ENCODE measurements around the gene SMG9.

The SMG9 gene

DNA sequence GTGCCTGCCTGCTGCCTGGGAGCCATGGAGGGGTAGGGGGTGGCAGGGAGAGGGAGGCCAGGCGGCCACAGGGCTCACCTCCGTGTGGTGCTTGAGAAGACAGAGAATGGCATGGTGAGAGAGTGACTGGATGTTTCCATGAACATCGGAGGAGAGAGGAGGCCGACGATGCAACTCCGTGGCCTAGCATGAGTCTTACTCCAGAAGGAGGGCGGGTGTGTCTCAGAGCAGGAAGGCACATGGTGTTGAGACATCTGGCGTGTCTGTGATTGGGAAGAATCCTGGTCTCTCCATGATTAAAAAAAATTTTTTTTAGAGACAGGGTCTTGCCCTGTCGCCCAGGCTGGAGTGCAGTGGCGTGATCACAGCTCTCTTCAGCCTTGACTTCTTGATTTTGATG lies 33.8 kb downstream of the SMG9 start:
- FAIRE-seq, result no peak

DNA sequence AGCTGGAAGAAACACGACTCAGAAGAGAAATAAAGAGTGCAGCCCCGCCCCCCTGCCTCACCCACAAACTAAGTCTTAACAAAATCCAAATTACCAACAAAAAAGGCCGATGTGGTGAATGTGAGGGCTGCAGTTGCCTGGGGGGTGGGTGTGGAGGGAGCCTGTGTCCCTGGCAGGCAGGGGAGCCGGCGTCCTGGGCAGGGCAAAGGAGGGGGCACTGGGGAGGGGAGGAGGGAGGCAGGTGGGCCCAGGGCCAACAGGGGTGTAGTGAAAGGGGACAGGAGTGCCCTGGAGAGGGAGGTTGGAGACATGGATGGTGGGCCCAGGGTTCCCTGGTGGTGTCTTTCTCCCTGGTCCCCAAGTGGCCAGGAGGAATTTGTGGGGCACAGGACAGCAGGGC lies 34.8 kb downstream of the SMG9 start:
- no peak for FAIRE-seq

DNA sequence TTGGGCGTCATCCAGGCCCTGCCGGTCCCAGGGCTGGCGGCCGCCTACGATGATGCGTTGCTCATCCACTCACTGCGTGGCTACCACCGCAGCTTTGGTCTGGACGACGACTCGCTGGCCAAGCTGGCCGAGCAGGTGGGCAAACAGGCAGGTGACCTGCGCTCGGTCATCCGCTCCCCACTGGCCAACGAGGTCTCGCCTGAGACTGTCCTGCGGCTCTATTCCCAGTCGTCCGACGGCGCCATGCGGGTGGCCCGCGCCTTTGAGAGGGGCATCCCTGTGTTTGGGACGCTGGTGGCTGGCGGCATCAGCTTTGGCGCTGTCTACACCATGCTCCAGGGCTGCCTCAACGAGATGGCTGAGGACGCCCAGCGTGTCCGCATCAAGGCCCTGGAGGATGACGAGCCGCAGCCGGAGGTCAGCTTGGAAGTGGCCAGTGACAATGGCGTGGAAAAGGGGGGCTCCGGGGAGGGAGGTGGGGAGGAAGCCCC lies 35.3 kb downstream of the SMG9 start:
- no peak for FAIRE-seq

DNA sequence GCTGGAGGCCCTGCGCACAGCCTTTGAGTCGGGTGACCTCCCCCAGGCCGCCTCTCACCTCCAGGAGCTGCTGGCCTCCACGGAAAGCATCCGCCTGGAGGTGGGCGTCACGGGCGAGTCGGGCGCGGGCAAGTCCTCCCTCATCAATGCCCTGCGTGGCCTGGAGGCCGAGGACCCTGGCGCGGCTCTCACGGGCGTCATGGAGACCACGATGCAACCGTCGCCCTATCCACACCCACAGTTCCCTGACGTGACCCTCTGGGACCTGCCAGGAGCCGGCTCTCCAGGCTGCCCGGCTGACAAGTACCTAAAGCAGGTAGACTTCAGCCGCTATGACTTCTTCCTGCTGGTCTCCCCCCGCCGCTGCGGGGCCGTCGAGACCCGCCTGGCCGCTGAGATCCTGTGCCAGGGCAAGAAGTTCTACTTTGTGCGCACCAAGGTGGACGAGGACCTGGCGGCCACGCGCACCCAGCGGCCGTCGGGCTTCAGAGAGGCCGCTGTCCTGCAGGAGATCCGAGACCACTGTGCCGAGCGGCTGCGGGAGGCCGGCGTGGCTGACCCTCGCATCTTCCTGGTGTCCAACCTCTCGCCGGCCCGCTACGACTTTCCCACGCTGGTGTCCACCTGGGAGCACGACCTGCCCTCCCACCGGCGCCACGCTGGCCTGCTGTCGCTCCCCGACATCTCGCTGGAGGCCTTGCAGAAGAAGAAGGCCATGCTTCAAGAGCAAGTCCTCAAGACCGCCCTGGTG lies 36.0 kb downstream of the SMG9 start:
- FAIRE-seq, result no peak

DNA sequence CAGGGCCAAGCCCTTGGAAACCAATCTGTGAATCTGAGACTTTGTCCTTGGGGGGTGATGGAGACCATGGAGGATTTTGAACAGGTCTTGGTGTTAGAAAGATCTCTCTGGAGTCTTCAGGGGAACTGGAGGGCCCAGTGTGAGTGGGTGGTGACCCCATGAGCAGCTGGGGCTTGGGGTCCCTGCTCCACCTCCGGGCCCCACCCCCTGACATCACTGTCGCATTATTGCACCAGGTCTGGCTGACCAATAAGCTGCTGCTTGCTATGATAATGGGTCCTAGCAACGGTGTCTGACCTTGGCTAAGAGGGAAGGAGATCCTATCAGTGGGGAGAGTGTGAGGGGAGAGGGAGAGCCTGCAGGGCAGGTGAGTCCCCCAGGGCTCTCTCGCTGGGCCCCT lies 39.0 kb downstream of the SMG9 start, which contains the start of gene IRGC:
Gene IRGC (plus strand): TSS at position 301 of the 400 bp plus-strand sequence. CDS start 2,483 bp downstream, outside the sequence.
- FAIRE-seq, result no peak

DNA sequence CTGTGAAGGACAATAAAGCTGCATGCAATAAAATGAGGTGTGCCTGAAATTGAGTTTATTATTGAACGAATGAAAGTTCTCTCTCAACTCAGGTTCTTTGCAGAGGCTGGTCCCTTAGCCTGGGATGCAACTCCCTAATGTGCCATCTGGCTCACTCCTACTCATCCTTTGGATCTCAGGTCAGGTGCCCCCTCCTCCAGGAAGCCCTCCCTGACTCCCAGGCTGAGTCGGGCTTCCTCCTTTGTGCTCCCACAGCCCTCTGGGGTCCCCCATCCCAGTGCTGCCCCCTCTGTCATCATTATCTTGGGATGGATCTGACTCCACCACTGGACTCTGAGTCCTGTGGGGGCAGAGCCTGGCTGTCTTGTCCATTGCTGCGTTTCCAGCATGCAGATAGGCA lies 41.6 kb downstream of the SMG9 start:
- FAIRE-seq, result no peak

DNA sequence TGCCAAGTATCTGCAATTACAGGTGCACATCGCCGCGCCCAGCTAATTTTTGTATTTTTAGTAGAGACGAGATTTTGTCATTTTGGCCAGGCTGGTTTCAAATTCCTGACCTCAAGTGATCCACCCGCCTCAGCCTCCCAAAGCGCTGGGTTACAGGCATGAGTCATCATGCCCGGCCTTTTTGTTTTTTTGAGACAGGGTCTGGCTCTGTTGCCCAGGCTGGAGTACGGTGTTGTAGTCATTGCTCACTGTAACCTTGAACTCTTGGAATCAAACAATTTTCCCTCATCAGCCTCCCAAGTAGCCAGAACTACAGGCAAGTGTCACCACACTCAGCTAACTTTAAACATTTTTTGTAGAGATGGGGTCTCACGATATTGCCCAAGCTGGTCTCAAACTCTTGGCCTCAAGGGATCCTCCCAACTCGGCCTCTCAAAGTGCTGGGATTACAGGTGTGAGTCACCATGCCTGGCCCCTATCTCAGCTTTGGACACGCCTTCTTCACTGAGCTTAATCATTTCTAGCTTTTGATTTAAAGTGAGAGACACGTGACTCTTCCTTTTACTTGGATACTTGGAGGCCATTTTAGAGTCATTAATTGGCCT lies 42.9 kb downstream of the SMG9 start:
- no peak for FAIRE-seq

DNA sequence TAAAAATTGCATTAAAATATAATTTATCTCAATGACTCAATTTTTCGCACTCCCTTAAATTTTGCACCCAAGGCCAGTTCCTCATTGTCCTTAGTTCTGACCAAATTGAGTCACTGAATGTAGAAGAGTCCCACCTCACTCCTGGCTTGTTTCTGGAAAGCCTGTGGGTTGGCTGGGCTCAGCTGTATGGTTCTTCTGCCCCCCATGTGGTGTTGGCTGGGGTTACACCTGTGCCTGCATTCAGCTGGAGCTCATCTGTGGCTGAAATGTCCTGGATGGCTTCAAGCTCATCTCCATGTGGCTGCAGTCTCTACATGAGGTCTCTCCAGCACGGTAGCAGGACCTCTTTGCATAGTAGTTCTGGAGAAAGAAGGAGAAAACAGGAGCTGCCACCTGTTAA lies 46.0 kb downstream of the SMG9 start:
- no peak for FAIRE-seq

DNA sequence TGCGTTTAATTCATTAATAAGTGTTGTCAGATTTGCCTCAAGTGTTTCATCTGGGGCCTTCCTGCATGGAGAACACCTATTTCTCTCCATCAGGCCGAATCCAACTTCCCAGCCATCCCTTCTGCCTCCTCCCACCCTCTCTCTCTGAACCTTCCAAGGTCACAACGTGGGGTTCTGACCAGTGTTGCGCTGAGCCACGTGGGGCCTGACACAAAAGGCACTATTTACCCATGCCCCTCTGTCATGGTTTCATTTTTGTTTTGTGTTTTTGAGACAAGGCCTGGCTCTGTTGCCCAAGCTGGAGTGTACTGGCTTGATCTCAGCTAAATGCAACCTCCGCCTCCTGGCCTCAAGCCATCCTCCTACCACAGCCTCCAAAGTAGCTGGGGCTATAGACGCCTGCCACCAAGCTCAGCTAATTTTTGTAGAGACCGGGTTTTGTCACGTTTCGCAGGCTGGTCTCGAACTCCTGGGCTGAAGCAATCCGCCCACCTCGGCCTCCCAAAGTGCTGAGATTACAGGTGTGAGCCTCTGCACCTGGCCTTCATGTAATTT lies 47.5 kb downstream of the SMG9 start:
- FAIRE-seq, result no peak

DNA sequence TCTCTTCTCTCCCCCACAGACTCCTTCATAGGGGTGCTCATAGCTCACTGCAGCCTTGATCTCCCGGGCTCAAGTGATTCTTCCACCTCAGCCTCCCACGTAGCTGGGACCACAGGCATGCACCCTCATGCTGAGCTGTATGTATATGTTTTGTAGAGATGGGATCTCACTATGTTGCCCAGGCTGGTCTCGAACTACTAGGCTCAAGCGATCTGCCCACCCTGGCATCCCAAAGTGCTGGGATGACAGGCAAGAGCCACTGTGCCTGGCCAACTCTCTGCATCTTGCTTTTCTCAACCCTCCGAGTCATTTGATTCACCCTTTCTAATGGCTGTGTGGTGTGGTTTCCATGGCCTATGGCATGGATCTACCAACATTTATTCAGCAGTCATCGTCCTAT lies 49.0 kb downstream of the SMG9 start:
- FAIRE-seq, result no peak

DNA sequence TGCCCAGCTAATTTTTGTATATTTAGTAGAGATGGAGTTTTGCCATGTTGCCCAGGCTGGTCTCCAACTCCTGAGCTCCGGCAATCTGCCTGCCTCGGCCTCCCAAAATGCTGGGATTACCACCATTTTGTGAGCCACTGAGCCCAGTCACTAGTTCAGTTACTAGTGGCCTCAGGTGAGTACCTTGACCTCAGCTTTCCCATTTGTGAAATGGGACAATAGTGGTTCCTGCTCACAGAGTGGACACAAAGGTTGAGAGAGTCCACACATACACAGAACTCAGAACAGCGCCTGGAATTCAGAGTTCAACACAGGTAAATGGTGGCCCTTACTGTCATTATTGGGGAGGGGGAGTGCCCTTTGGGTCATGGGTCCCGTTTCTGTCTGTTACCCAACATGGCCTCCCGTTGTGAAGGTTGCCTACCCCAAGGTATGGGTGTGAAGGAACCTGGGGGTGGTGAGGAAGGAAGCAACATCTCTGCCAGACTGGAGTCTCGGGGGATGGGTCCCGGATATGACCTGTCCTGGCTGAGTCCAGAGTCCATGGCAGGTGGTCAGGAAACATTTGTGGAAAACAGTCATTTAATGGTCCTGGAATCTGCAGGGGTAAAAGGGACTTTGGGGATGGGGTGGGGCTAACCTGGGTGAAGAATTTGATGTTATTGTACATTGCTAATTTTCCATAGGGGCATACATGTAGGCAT lies 50.6 kb downstream of the SMG9 start:
- FAIRE-seq, result no peak

DNA sequence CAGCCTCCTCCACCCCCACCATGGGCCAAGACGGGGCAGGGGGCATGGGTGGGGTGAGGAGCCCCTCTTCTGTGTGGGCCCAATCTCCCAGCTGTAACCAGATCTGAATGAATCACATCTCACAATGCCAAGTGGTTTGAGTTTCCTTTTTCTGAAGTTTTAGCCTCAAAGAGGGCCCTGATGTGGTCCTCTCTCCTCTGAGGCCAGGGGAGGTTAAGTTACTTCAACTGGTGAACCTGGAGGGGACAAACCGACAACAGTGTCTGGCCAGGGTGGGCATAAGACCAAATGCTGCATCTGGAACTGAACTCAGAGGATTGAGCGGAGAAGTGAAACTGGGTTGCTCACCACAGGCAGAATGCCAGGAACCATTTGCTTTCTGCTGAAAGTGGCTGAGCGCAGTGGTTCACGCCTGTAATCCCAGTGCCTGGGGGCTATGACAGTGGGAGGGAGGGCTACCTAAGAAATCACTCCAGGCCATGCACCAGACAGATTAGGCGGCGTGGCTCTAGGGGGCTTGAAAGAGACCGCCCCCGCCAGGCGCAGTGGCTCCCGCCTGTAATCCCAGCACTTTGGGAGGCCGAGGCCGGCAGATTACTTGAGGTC lies 54.3 kb downstream of the SMG9 start:
- FAIRE-seq, result no peak

DNA sequence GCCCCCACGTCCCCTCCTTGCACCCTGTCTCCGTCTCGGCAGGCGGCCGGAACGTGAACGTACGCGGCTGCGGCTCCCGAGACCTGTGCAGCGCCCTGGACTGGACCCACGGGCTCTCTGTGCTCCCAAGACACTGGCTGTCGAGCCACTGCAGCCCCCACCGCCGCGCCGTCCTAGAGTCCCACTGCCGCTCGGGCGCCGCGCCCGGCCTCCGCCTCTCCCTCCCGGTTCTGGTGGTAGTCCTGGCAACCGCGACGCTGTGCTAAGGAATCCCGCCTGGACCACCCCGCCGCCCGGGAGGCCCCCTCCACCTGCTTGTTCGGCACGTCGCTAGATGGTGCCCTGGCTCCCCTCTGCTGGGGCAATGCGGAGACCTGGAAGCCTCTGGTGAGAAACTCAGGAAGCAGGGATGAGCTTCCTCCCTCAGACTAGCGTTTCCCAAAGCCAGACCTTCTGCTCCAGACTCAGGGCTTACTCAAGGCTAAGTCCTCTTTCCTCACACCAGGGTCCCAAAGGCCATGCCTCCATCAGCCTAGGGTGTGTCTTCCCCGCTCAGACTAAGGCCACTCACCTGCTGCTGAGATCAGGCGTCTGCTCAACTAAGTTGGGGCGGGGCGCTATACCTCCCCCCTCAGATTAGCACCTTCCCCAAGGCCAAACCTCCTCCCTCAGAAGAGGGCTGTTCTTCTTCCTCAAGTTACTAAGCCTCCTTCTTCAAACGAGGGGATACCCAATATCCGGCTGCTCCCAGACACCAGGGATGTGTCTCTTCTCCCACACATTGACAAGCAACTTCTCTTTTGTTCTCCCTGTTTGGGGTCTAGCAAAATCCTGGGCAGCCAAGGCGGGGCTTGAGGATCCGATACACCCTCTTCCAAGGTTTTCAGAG lies 55.0 kb downstream of the SMG9 start:
- no peak for FAIRE-seq

DNA sequence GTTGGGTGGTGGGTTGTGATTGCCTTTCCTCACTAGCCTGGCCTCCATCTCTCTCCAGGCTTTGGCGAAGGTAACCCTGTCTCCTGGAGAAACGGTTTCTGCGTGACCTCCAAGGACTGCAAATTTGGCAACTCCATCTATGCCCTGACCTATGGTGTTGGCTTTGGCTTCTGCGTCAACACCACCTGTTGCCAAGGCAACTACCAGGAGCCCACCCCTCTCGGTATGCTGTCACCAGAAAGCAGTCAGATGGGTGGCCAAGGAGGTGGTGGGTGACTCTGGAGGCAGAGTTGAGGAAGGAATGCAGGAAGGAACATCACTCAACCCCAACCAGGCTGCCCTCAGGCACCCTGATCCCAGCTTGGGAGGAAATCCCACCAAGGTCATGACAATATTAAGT lies 57.5 kb downstream of the SMG9 start:
- FAIRE-seq, result no peak

DNA sequence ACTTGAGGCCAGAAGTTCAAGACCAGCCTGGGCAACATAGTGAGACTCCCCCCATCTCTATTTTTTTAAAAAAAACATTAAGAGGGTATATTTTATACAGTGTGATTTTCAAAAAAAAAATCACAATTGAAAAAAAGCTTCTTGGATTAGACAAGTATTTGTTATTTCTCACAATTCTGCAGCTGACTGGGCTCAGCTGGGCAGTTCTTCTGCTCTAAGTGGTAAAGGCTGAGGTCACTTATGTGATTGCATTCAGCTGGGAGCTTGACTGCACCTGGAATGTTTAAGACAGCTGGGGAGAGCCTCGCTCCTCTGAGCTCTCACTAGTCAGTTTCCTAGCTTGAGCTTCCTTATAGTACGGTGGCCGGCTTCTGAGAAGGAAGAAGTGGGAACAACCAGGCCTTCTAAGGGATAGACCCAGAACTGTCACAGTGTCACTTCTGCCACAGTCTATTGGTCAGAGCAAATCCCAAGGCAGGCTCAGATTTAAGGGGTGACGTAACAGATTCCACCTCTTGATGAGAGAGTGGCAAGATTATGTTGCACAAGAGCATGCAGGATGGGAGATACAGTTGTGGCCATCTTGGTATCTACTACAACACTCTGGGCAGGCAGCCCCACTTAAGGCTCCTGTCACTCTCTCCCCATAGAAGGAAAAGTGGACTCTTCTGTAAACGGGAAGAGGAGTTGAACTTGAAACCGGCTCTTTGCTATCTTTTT lies 58.6 kb downstream of the SMG9 start:
- FAIRE-seq, result no peak

DNA sequence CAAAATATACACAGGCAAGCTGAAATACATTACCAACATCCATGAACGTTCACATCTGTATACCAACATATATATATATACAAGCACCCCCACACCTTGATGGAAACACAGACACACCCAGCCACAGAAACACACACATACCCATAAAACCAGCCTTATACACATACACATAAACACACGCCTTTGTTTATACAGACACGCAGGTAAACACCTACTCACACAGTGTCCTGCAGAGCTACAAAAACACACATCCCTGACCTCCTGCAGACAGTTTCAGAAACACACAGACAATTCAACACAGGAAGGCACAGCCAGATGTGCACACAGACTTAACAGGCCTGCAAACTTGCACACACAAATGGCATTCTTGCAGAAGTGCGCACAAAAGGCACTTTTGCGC lies 60.2 kb downstream of the SMG9 start:
- FAIRE-seq, result no peak

DNA sequence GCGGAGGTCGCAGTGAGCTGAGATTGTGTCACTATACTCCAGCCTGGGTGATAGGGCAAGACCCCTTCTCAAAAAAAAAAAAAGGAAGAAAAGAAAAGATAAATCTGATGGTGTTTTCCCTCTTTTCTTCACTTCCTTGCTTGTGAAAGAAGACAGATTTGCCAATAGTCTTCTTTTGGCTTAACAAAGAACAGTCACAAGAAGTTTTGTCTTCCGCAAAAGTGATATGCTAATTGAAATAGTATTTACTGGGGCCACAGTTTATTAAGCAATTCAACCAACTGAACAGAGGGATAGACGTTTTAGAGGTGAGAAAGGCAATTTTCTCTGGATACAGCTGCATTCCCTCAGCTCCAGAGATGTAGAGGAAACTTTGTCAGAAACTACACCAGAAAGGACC lies 61.9 kb downstream of the SMG9 start:
- FAIRE-seq, result no peak

DNA sequence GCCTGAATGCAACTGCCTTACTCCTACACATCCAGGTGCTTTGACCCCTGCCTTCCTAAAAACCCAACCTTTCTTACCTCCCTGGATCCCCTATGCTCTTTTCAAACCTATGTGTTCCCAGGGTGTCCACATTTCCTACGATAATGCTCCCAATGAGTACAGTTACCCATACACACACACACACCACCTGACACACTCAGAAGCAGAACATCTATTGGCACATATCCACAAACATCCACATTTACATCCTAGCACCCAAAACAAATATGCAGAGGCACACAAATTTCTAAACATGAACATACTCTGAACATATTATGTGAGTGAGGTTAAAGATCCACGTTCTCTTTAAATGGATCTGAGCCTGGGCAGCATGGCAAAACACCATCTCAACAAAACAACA lies 62.4 kb downstream of the SMG9 start:
- FAIRE-seq, result no peak

DNA sequence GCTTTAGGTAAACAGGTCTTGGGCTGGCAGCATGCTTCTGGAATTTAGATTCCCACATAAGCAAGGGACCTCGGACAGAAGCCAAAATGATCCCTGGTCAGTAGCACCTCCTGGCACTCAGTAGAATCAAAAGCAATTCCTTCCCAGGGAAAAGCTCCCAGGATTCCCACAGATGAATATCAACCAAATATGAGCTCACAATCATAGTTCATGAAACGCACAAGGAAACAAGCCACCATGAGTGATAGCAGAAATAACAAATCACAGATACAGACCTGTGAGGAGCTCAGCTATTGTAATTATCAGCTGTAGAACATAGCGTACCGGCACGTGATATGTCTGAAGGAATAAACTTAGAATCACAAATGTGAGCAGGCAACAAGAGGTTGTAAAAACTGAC lies 63.0 kb downstream of the SMG9 start:
- FAIRE-seq, result no peak

DNA sequence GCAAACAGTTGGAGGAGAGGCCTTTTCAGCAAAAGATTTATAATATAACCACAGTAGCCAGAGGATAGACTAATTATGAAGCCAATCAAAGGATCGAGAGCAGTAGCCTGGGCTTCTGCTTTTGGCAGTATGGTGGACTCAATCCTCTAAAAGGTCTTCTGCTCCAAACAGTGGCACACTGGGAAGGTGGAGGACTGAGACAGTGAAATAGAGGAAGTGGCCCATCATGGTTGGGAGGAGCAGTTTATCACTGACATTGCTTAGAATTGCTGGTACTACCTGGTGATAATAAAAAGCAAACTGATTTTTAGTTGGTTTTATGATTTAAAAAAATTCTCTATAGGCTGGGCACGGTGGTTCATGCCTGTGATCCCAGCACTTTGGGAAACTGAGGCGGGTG lies 63.9 kb downstream of the SMG9 start:
- no peak for FAIRE-seq

DNA sequence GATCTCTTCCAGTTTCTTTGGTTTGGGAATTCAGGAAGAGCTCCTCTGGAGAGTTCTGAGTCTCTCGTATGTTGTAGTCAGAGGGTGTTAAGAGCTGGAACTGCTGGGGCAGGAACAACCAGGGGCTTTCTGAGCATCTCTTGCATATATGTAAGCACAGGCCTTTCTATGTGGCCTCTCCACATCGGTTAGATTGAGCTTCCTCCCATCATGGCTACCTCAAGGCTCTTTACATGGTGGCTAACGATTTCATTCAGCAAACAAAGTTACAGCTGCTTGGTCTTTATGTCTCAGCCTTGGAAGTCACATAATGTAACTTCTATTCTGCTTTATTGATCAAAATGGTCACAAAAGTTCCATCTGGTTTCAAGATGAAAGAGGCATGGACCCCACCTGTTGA lies 64.3 kb downstream of the SMG9 start:
- no peak for FAIRE-seq
